Keratinocyte (primary cell): Measurements from ENCODE around the gene TBC1D22B.

ENCODE experiments used
- EZH2 ChIP-seq: IDR thresholded peaks from one replicate; pipeline ENCODE4 v1.6.1; 2012; ENCODE audit warnings: inconsistent platforms, mild to moderate bottlenecking, low read length, moderate library complexity
- TF ChIP-seq, protein P1 (sequence below), 3 experiments: IDR thresholded peaks in 1 of 3; conservative IDR thresholded peaks in 1 of 3; optimal IDR thresholded peaks in 1 of 3; 2 replicates in 2 of 3; 3 replicates in 1 of 3; pipeline versions ENCODE3 to v1.5.1; 2011; ENCODE audit warnings: low read length in 3 of 3, mild to moderate bottlenecking in 3 of 3, moderate library complexity in 2 of 3, control low read depth in 1 of 3, inconsistent platforms in 1 of 3; ENCODE audit not compliant: insufficient read depth in 2 of 3; ENCODE audit errors: extremely low read depth in 1 of 3

DNA sequence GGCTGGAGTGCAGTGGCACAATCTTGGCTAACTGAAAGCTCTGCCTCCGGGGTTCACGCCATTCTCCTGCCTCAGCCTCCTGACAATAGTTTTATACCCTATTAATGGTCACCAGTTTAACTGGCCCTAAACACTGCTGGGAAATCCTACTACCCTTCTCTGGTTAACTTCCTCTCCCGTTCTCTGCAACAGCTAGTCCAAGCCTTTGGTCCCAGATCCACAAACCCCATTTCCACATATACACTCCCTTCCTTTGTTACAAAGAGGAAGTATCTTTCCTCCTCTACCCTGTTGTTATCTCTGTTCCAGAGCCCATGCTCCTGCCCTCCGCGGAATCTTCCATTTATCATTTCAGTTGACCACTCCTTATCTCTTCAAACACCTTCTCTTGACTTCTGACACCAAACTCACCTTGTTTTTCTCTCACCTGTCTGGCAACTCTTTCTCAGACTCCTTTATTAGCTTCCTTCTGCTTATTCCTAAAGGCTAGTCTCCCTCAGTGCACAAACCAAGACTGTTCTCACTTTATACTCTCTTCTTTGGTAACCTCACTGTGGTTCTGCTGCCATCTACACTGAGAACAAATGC is 25.0 kb upstream of the TBC1D22B start:
- no peak for TF ChIP-seq EZH2
- TF ChIP-seq, protein P1, sequence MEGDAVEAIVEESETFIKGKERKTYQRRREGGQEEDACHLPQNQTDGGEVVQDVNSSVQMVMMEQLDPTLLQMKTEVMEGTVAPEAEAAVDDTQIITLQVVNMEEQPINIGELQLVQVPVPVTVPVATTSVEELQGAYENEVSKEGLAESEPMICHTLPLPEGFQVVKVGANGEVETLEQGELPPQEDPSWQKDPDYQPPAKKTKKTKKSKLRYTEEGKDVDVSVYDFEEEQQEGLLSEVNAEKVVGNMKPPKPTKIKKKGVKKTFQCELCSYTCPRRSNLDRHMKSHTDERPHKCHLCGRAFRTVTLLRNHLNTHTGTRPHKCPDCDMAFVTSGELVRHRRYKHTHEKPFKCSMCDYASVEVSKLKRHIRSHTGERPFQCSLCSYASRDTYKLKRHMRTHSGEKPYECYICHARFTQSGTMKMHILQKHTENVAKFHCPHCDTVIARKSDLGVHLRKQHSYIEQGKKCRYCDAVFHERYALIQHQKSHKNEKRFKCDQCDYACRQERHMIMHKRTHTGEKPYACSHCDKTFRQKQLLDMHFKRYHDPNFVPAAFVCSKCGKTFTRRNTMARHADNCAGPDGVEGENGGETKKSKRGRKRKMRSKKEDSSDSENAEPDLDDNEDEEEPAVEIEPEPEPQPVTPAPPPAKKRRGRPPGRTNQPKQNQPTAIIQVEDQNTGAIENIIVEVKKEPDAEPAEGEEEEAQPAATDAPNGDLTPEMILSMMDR (optimal IDR thresholded peaks at IDR 0.05 in 1 of 3, IDR thresholded peaks at IDR 0.05 in 1 of 3, conservative IDR thresholded peaks at IDR 0.05 in 1 of 3; ENCODE audit: extremely low read depth in 1 of 3, insufficient read depth in 2 of 3, low read length in 3 of 3) = no peak
